WTC11 (cell line): ENCODE results near the gene C2orf15. TPM values are rescaled to one million over a fixed set of nuclear protein-coding genes. Genes with fewer than 3 reads are reported as not detected.

Experiments used
- ATAC-seq: fragments of 200-7000 bp; cut with Tn5 transposase; 2 replicates; pipeline ENCODE4 v1.10.0; 2021; ENCODE audit warnings: mild to moderate bottlenecking, moderate library complexity
- Bru-seq: library from RNA; stranded (reverse); fragments of 400-500 nt; gene quantifications from one replicate; lab custom pipeline; 2021; lab: Mats Ljungman, UMichigan
- CTCF ChIA-PET: fragments of 300-600 bp; sonication (Branson Sonifier 250); formaldehyde crosslinking; loops from one replicate; lab custom pipeline; 2021; ENCODE audit warnings: antibody characterized with exemption; lab: Charles Lee
- POLR2A ChIA-PET: fragments of 350-600 bp; sonication (Branson Sonifier 250); formaldehyde crosslinking; loops from one replicate; lab custom pipeline; 2021; ENCODE audit warnings: antibody characterized with exemption; lab: Charles Lee
- DNase-seq: peaks from one replicate; pipeline ENCODE4 v3.0.0; 2021; ENCODE audit warnings: low spot score
- H3K27ac Mint-ChIP-seq: 2 replicates; pipeline ENCODE4 v1.8.0; 2021; ENCODE audit warnings: mixed read lengths
- H3K27me3 Mint-ChIP-seq: 2 replicates; pipeline ENCODE4 v1.8.0; 2021; ENCODE audit warnings: low read depth, mild to moderate bottlenecking, moderate library complexity, mixed read lengths
- H3K36me3 Mint-ChIP-seq: 2 replicates; pipeline ENCODE4 v1.8.0; 2021; ENCODE audit warnings: mixed read lengths
- H3K4me1 Mint-ChIP-seq: 2 replicates; pipeline ENCODE4 v1.8.0; 2022; ENCODE audit warnings: mixed read lengths
- H3K4me3 Mint-ChIP-seq: 2 replicates; pipeline ENCODE4 v1.8.0; 2021; ENCODE audit warnings: mild to moderate bottlenecking, moderate library complexity, mixed read lengths
- H3K9me3 Mint-ChIP-seq: 2 replicates; pipeline ENCODE4 v1.8.0; 2021; ENCODE audit warnings: mixed read lengths
- CBFB ChIP-seq: sonication (generic); formaldehyde crosslinking; IDR thresholded peaks from 2 replicates; pipeline ENCODE4 v1.8.1; 2022; ENCODE audit warnings: mild to moderate bottlenecking, low read depth, missing genetic modification reagents
- NFATC4 ChIP-seq: fragments of 250-450 bp; sonication (Bioruptor Pico); IDR thresholded peaks from 2 replicates; pipeline ENCODE4 v1.9.0; 2021; ENCODE audit warnings: mild to moderate bottlenecking
- NFE2L1 ChIP-seq: sonication (generic); formaldehyde crosslinking; IDR thresholded peaks from 2 replicates; pipeline ENCODE4 v1.8.1; 2023; ENCODE audit warnings: missing genetic modification reagents
- NFYB ChIP-seq: sonication (generic); formaldehyde crosslinking; conservative IDR thresholded peaks from 2 replicates; pipeline ENCODE4 v1.8.0; 2022; ENCODE audit warnings: low read depth, missing genetic modification reagents
- RELA ChIP-seq: sonication (generic); formaldehyde crosslinking; IDR thresholded peaks from 2 replicates; pipeline ENCODE4 v1.8.1; 2022; ENCODE audit warnings: missing genetic modification reagents, mild to moderate bottlenecking, borderline replicate concordance
- SMAD4 ChIP-seq: sonication (generic); formaldehyde crosslinking; IDR thresholded peaks from 2 replicates; pipeline ENCODE4 v1.8.0; 2022; ENCODE audit warnings: mild to moderate bottlenecking, missing genetic modification reagents
- TP53 ChIP-seq: sonication (generic); formaldehyde crosslinking; IDR thresholded peaks from 2 replicates; pipeline ENCODE4 v1.8.1; 2023; ENCODE audit warnings: mild to moderate bottlenecking, missing genetic modification reagents
- ZBTB21 ChIP-seq: sonication (generic); formaldehyde crosslinking; IDR thresholded peaks from 2 replicates; pipeline ENCODE4 v1.8.1; 2023; ENCODE audit warnings: mild to moderate bottlenecking, missing genetic modification reagents, borderline replicate concordance
- ZNF138 ChIP-seq: sonication (generic); formaldehyde crosslinking; conservative IDR thresholded peaks from 2 replicates; pipeline ENCODE4 v1.8.1; 2022; ENCODE audit warnings: mild to moderate bottlenecking, moderate library complexity, missing genetic modification reagents
- ZNF232 ChIP-seq: sonication (generic); formaldehyde crosslinking; IDR thresholded peaks from 2 replicates; pipeline ENCODE4 v1.8.0; 2022; ENCODE audit warnings: mild to moderate bottlenecking, missing genetic modification reagents
- ZNF416 ChIP-seq: fragments of 250-450 bp; sonication (Bioruptor Pico); IDR thresholded peaks from 2 replicates; pipeline ENCODE4 v1.9.0; 2021; ENCODE audit warnings: mild to moderate bottlenecking, inconsistent platforms
- ZNF671 ChIP-seq: fragments of 250-450 bp; sonication (Bioruptor Pico); IDR thresholded peaks from 2 replicates; pipeline ENCODE4 v1.8.0; 2021; ENCODE audit warnings: mild to moderate bottlenecking
- long read RNA-seq, 3 experiments: library from RNA in 1 of 3; library from capped mRNA in 1 of 3; library from polyadenylated mRNA in 1 of 3; unstranded in 2 of 3; stranded (forward) in 1 of 3; transcript quantifications; one replicate each; pipeline ENCODE4 v2.0.0, GENCODE V29; 2021
- total RNA-seq: library from RNA; stranded (reverse); gene quantifications from 3 replicates; pipeline ENCODE4 v1.2.3, GENCODE V29; 2021
- TF ChIP-seq, protein P1 (sequence below): sonication (generic); formaldehyde crosslinking; IDR thresholded peaks from 2 replicates; pipeline ENCODE4 v1.8.1; 2022; ENCODE audit warnings: low read depth, mild to moderate bottlenecking, moderate library complexity, missing genetic modification reagents, borderline replicate concordance
- TF ChIP-seq, protein P2 (sequence below): sonication (generic); formaldehyde crosslinking; IDR thresholded peaks from 2 replicates; pipeline ENCODE4 v1.8.0; 2023; ENCODE audit warnings: mild to moderate bottlenecking, missing genetic modification reagents
- TF ChIP-seq, protein P3 (sequence below): sonication (generic); formaldehyde crosslinking; conservative IDR thresholded peaks from 2 replicates; pipeline ENCODE4 v1.8.1; 2023; ENCODE audit warnings: mild to moderate bottlenecking, low read depth, missing genetic modification reagents, moderate library complexity
- TF ChIP-seq, protein P4 (sequence below): fragments of 250-450 bp; sonication (Bioruptor Pico); IDR thresholded peaks from 2 replicates; pipeline ENCODE4 v1.8.0; 2021; ENCODE audit warnings: mild to moderate bottlenecking
- TF ChIP-seq, protein P5 (sequence below): sonication (generic); formaldehyde crosslinking; IDR thresholded peaks from 2 replicates; pipeline ENCODE4 v1.8.1; 2023; ENCODE audit warnings: mild to moderate bottlenecking, missing genetic modification reagents, moderate library complexity
- TF ChIP-seq, protein P6 (sequence below): sonication (generic); formaldehyde crosslinking; IDR thresholded peaks from 2 replicates; pipeline ENCODE4 v1.8.0; 2023; ENCODE audit warnings: missing genetic modification reagents
- TF ChIP-seq, protein P7 (sequence below): sonication (generic); formaldehyde crosslinking; IDR thresholded peaks from 2 replicates; pipeline ENCODE4 v1.8.1; 2022; ENCODE audit warnings: mild to moderate bottlenecking, moderate library complexity, missing genetic modification reagents

C2orf15 gene, protein sequence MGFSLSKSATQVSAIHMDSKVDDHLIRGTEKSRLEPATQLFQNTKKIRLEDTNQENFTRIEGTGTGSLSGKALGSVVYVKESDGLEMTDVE
- total RNA-seq (6.0 to 7.0 TPM (median 6.1 TPM) in 3 replicates), Bru-seq, nascent RNA (percentile 79 among the genes with signal in this experiment)
- long read RNA-seq, experiment 1, transcript C2orf15-201 (4 exons, 1,667 nt) = major isoform, 20 of 24 reads
- long read RNA-seq, experiment 1, partial matches to known transcripts = 2 of 24 reads
- long read RNA-seq, experiment 1, other reads (novel, unspliced or antisense) = 2 of 24 reads
- long read RNA-seq, experiment 2, partial matches to known transcripts = 0 of 4 reads
- long read RNA-seq, experiment 2, other reads (novel, unspliced or antisense) = 0 of 4 reads
- long read RNA-seq, experiment 3, transcript C2orf15-201 (4 exons, 1,667 nt) = major isoform, 16 of 18 reads
- long read RNA-seq, experiment 3, partial matches to known transcripts = 0 of 18 reads
- long read RNA-seq, experiment 3, other reads (novel, unspliced or antisense) = 0 of 18 reads

DNA sequence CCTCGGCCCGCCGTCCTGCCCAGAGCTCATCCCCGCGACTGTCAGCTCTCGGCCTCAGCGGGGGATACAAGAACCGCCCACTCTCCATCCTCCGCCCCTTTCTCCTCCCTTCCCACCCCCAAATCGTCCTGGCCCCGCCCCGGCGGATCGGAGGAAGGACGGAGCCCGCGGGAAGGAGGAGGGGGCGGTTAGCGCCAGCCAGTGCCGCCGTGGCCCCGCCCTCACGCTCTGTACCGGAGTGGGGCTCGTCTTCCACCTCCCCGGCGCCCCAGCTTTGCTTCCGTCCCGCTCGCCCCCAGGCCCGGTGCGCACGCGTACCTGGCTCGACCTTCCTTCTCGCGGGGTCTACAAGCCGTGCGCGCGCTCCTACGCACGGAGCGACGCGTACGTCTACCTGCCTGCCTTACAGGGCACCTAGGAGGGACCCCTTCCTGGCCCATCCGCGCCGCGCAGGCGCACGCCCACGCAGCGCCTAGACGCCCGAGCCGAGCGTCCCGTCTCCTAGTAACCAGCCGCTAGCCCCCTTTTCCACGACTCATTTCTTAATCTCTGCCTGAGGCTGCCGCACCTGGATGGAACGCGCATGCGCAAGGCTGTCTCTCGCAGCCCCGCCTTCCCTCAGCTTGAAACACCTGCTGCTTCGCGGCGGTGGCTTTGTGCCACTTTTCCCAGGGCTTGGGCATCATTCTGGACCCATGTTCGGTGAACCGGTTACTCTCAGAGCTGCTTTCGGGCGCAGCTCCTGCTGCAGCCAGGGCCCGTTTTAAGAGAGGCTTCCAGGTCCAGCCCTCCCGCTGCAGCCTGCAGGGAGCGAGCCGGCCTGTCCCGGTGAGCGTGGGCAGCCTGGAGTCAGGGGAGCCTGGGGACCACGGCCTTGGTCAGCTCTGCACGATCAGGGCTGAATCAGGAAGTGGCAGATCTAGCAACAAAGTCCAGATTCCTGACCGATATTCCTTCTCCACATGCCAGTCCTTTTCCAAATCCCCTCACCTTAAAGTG is at the start of gene C2orf15:
Gene C2orf15, plus strand, starts transcription at position 598 of the 999 bp plus-strand sequence. CDS start 8,852 bp downstream, outside the sequence.
- H3K4me1 Mint-ChIP-seq = peaks cover 16% of the 10 kb centered on the region
- H3K36me3 Mint-ChIP-seq = peaks cover 28% of the 10 kb centered on the region
- CTCF ChIA-PET = interaction anchor here (0.8 to 2.2 kb wide), 9 partner anchors 14 to 507 kb away, joined by 3 to 9 read pairs (median 4); partner anchors contain the start of genes LIPT1 and TSGA10
- peak within 1 kb of the TSS; percentile 93 for H3K4me3 Mint-ChIP-seq
- DNase-seq = peak; percentile 97
- ATAC-seq = peak; percentile 91
- peaks cover 11% of the 10 kb centered on the region for H3K27me3 Mint-ChIP-seq
- H3K9me3 Mint-ChIP-seq = peaks cover 21% of the 10 kb centered on the region
- POLR2A ChIA-PET = interaction anchor here (0.6 to 2.3 kb wide), 5 partner anchors 13 to 1492 kb away, joined by 4 to 18 read pairs (median 9); partner anchors contain the start of genes EIF5B, LIPT1, MITD1 and MRPL30
- H3K27ac Mint-ChIP-seq = peak within 1 kb of the TSS; percentile 99
- TF ChIP-seq, protein P1, sequence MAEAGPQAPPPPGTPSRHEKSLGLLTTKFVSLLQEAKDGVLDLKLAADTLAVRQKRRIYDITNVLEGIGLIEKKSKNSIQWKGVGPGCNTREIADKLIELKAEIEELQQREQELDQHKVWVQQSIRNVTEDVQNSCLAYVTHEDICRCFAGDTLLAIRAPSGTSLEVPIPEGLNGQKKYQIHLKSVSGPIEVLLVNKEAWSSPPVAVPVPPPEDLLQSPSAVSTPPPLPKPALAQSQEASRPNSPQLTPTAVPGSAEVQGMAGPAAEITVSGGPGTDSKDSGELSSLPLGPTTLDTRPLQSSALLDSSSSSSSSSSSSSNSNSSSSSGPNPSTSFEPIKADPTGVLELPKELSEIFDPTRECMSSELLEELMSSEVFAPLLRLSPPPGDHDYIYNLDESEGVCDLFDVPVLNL (CRISPR knock-in tag) = peak; percentile 57; the same call in 1 of the 2 replicates
- peak; percentile 57; the same call in 1 of the 2 replicates for TF ChIP-seq ZBTB21 (CRISPR knock-in tag)
- TF ChIP-seq, protein P2, sequence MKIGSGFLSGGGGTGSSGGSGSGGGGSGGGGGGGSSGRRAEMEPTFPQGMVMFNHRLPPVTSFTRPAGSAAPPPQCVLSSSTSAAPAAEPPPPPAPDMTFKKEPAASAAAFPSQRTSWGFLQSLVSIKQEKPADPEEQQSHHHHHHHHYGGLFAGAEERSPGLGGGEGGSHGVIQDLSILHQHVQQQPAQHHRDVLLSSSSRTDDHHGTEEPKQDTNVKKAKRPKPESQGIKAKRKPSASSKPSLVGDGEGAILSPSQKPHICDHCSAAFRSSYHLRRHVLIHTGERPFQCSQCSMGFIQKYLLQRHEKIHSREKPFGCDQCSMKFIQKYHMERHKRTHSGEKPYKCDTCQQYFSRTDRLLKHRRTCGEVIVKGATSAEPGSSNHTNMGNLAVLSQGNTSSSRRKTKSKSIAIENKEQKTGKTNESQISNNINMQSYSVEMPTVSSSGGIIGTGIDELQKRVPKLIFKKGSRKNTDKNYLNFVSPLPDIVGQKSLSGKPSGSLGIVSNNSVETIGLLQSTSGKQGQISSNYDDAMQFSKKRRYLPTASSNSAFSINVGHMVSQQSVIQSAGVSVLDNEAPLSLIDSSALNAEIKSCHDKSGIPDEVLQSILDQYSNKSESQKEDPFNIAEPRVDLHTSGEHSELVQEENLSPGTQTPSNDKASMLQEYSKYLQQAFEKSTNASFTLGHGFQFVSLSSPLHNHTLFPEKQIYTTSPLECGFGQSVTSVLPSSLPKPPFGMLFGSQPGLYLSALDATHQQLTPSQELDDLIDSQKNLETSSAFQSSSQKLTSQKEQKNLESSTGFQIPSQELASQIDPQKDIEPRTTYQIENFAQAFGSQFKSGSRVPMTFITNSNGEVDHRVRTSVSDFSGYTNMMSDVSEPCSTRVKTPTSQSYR (CRISPR knock-in tag) = peak; percentile 35; the same call in 1 of the 2 replicates
- no peak for TF ChIP-seq NFATC4 (CRISPR knock-in tag)
- 0 out of 2 replicates have a peak, but pooled peaks have one; percentile 27 for TF ChIP-seq ZNF232 (CRISPR knock-in tag)
- no peak for TF ChIP-seq NFYB (CRISPR knock-in tag)
- TF ChIP-seq RELA = no peak
- no peak for TF ChIP-seq CBFB (CRISPR knock-in tag)
- TF ChIP-seq, protein P3, sequence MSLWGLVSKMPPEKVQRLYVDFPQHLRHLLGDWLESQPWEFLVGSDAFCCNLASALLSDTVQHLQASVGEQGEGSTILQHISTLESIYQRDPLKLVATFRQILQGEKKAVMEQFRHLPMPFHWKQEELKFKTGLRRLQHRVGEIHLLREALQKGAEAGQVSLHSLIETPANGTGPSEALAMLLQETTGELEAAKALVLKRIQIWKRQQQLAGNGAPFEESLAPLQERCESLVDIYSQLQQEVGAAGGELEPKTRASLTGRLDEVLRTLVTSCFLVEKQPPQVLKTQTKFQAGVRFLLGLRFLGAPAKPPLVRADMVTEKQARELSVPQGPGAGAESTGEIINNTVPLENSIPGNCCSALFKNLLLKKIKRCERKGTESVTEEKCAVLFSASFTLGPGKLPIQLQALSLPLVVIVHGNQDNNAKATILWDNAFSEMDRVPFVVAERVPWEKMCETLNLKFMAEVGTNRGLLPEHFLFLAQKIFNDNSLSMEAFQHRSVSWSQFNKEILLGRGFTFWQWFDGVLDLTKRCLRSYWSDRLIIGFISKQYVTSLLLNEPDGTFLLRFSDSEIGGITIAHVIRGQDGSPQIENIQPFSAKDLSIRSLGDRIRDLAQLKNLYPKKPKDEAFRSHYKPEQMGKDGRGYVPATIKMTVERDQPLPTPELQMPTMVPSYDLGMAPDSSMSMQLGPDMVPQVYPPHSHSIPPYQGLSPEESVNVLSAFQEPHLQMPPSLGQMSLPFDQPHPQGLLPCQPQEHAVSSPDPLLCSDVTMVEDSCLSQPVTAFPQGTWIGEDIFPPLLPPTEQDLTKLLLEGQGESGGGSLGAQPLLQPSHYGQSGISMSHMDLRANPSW (CRISPR knock-in tag) = 0 out of 2 replicates have a peak, but pooled peaks have one; percentile 55
- no peak for TF ChIP-seq ZNF416 (CRISPR knock-in tag)
- peak; percentile 13; the same call in 1 of the 2 replicates for TF ChIP-seq TP53 (CRISPR knock-in tag)
- TF ChIP-seq, protein P4, sequence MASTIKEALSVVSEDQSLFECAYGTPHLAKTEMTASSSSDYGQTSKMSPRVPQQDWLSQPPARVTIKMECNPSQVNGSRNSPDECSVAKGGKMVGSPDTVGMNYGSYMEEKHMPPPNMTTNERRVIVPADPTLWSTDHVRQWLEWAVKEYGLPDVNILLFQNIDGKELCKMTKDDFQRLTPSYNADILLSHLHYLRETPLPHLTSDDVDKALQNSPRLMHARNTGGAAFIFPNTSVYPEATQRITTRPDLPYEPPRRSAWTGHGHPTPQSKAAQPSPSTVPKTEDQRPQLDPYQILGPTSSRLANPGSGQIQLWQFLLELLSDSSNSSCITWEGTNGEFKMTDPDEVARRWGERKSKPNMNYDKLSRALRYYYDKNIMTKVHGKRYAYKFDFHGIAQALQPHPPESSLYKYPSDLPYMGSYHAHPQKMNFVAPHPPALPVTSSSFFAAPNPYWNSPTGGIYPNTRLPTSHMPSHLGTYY (CRISPR knock-in tag) = no peak
- 0 out of 2 replicates have a peak, but pooled peaks have one; percentile 9 for TF ChIP-seq NFE2L1 (CRISPR knock-in tag)
- TF ChIP-seq, protein P5, sequence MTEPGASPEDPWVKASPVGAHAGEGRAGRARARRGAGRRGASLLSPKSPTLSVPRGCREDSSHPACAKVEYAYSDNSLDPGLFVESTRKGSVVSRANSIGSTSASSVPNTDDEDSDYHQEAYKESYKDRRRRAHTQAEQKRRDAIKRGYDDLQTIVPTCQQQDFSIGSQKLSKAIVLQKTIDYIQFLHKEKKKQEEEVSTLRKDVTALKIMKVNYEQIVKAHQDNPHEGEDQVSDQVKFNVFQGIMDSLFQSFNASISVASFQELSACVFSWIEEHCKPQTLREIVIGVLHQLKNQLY (CRISPR knock-in tag) = no peak
- TF ChIP-seq SMAD4 (CRISPR knock-in tag) = no peak
- TF ChIP-seq, protein P6, sequence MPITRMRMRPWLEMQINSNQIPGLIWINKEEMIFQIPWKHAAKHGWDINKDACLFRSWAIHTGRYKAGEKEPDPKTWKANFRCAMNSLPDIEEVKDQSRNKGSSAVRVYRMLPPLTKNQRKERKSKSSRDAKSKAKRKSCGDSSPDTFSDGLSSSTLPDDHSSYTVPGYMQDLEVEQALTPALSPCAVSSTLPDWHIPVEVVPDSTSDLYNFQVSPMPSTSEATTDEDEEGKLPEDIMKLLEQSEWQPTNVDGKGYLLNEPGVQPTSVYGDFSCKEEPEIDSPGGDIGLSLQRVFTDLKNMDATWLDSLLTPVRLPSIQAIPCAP = 0 out of 2 replicates have a peak, but pooled peaks have one; percentile 58
- TF ChIP-seq, protein P7, sequence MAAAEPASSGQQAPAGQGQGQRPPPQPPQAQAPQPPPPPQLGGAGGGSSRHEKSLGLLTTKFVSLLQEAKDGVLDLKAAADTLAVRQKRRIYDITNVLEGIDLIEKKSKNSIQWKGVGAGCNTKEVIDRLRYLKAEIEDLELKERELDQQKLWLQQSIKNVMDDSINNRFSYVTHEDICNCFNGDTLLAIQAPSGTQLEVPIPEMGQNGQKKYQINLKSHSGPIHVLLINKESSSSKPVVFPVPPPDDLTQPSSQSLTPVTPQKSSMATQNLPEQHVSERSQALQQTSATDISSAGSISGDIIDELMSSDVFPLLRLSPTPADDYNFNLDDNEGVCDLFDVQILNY (CRISPR knock-in tag) = peak; percentile 89
- TF ChIP-seq ZNF671 = no peak
- TF ChIP-seq ZNF138 (CRISPR knock-in tag) = no peak
